Measurements from ENCODE around the gene PPFIA1.

DNA sequence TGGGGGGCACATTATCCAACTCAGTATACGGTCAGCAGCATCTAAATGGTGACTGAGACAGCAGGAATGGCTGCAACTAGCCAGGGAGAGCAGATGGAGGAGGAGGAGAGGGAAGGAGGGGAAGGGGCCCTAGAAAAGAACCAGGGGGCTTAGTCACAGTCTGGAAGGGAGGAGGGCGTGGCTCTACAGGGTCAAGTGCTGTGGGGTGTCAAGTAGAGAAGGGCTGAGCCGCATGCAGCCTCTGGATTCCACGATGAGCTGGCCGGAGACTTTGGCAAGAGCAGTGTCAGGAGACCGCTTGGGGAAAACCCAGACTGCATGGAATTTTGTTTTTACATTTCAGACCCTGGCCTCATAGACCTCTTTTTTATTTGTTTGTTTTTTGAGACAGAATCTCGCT is 25.8 kb upstream of the PPFIA1 start:
- TF ChIP-seq, protein P1, sequence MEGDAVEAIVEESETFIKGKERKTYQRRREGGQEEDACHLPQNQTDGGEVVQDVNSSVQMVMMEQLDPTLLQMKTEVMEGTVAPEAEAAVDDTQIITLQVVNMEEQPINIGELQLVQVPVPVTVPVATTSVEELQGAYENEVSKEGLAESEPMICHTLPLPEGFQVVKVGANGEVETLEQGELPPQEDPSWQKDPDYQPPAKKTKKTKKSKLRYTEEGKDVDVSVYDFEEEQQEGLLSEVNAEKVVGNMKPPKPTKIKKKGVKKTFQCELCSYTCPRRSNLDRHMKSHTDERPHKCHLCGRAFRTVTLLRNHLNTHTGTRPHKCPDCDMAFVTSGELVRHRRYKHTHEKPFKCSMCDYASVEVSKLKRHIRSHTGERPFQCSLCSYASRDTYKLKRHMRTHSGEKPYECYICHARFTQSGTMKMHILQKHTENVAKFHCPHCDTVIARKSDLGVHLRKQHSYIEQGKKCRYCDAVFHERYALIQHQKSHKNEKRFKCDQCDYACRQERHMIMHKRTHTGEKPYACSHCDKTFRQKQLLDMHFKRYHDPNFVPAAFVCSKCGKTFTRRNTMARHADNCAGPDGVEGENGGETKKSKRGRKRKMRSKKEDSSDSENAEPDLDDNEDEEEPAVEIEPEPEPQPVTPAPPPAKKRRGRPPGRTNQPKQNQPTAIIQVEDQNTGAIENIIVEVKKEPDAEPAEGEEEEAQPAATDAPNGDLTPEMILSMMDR (IDR thresholded peaks at IDR 0.05; ENCODE audit: poor library complexity) = no peak
- no peak for TF ChIP-seq EZH2phosphoT487 (IDR thresholded peaks at IDR 0.05; ENCODE audit: low read depth, severe bottlenecking, unreplicated experiment)

Measured in hepatocyte (in vitro differentiated cells).